ENCODE results near the gene CBLN1. TPM values are rescaled to one million over a fixed set of nuclear protein-coding genes. Genes with fewer than 3 reads are reported as not detected.
A peak's percentile ranks its signal among the peaks of the same experiment; 100 is the strongest.

The CBLN1 gene
- total RNA-seq, 2 experiments from 2014 or later: not detected

DNA sequence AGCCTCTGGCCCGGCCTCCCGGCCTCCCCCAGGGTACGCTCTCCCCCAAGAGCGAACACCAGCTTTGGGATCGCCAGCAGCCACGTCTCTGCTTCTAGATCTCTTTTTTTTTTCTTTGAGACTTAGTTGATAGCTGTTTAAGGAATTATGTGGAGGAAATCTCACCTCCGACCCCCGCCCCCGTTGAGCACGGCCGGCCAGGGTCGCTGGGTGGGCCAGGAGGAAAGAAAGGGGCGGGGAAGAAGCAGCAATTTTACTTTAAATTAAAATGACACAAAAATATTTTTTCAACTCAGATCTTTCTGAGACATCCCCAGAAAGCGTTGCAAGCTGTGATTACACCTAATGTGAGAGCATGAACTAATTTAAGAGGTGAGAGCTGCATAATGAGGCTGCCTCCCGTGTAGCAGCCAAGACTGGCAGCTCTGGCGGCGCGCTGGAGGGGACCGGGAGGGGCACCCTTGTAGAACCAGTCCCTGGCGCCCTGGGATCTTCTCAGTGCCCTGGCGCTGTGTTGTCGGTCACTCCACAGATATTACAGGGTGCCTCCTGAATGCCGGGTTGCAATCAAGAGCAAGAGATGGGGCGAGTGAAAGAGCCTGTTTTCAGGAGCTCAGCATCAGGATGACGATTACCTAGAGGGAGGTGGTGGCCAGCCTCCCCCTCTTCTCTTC is 1.9 kb upstream of the CBLN1 start:
- ChIA-PET CTCF (no interaction called here), POLR2A (no interaction called here)
- no peak overlapping the region for H3K27ac Mint-ChIP-seq
- H3K9me3 Mint-ChIP-seq (ENCODE audit: insufficient read depth): no peaks in the 10 kb centered on the region
- DNase-seq (no peak), ATAC-seq (no peak)
- peaks cover 4% of the 10 kb centered on the region for H3K36me3 Mint-ChIP-seq (ENCODE audit: low read depth)
- H3K4me1 Mint-ChIP-seq (ENCODE audit: low read depth): peaks cover 5% of the 10 kb centered on the region
- no peak overlapping the region for H3K4me3 Mint-ChIP-seq
- H3K27me3 Mint-ChIP-seq (ENCODE audit: low read depth): peaks cover 56% of the 10 kb centered on the region

DNA sequence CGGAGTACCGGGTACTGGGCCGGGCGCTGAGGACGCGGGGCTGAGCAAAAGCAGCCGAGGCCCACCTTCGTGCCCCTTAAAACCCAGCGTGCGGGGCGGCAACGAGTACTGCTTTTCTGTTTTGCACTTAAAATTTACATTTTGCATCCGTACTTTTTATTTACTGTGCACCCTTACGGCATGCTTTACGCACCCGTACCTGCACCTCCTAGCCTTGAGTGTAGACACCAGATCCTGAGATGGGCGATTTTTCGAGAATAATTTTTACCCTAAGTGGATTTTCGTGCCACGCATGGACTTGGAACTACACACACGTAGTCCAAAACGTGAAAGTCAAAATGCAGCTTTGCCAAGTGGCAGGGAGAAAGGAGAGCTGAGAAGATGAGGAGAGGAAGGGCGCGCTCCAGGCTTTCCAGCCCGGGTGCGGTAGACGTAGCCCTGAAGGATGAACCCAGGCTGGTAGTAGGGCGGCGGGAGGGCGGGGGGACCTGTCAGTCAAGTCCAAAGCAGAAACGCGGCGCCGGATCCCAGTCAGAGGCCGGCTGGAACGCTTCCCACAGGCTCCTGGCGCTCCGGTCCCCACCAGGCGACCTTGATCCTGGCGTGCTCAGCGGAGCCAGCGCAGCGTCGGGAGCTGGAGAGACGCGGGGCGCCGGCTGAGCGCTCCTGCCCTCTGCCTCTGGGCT is 1.2 kb upstream of the CBLN1 start:
- Mint-ChIP-seq H3K9me3 (ENCODE audit: insufficient read depth) (no peaks in the 10 kb centered on the region), H3K36me3 (ENCODE audit: low read depth) (peaks cover 4% of the 10 kb centered on the region), H3K4me1 (ENCODE audit: low read depth) (peaks cover 5% of the 10 kb centered on the region), H3K27ac (peak overlapping the region; percentile 3), H3K27me3 (ENCODE audit: low read depth) (peaks cover 61% of the 10 kb centered on the region), H3K4me3 (peak overlapping the region; percentile 52)
- ATAC-seq (no peak), DNase-seq (no peak)
- CTCF ChIA-PET: no interaction called here
- POLR2A ChIA-PET: no interaction called here

DNA sequence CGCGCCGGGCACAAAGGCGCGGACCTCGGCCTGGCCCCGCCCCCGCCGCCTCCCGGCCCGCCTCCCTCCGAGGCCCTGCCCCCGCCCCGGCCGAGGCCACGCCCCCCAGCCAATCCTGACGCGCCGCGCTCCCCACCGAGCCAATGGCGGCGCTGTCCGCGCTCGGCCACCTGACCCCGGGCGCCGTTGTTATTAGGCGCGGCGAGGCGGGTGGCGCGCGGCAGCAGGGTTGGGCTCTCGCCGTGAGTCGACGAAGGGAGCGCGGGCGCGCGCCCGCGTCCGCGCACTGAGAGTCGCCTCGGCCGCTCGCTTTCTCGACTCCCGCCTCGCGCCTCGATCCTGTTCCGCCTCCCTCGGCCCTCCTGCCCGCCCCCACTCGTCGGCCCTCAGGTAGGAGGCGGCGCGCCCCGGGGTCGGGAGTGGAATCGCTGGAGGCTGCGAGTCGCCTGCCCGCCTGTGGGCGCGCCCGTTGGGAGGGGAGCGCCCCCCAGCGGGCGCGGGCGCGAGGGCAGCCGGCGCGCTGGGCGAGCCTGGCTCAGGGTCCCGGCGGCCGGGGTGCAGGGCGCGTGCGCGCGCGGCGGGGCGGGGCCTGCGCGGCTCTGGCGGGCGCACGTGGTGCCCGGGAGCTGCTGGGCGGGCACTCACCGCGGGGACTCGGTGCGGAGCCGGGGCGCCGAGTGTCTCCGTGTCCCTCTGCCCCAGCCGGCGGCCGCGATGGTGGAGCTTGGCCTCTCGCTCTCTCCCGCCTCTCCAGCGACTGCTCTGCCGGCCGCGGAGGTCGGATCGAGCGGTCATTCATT is 405 bp upstream of the CBLN1 start:
- Mint-ChIP-seq H3K27ac (peak overlapping the region; percentile 3), H3K9me3 (ENCODE audit: insufficient read depth) (no peaks in the 10 kb centered on the region)
- CTCF ChIA-PET: no interaction called here

DNA sequence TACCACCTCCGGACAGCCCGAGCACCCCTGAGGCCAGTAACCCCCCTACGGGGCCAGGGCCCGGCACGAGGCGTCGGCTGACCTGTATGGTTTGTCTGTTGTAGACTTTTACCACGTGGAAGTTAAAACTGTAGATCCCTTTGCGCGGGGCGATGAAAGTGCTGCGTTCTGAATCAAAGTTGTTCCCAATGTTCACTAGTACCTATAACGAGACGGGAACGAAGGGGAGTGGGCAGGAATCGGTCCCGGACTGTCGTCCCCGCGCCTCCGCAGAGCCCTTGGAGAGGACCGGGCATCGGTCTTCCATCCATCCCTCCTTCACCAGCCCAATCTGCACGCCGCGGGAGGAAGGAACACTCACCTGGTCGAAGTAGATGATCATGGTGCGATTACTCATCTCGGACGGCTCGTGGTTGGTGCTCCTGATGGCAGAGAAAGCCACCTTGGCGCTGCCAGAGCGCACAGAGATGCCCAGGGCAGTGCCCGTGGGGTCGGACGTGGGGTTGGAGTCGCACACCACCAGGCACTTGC is 732 bp downstream of the CBLN1 start:
- CTCF ChIA-PET: no interaction called here
- DNase-seq (no peak), ATAC-seq (no peak)
- peaks cover 4% of the 10 kb centered on the region for H3K36me3 Mint-ChIP-seq (ENCODE audit: low read depth)
- POLR2A ChIA-PET: no interaction called here
- no peak overlapping the region for H3K27ac Mint-ChIP-seq
- H3K9me3 Mint-ChIP-seq (ENCODE audit: insufficient read depth): no peaks in the 10 kb centered on the region
- peaks cover 71% of the 10 kb centered on the region for H3K27me3 Mint-ChIP-seq (ENCODE audit: low read depth)
- H3K4me1 Mint-ChIP-seq (ENCODE audit: low read depth): peaks cover 5% of the 10 kb centered on the region
- peak overlapping the region; percentile 46 for H3K4me3 Mint-ChIP-seq

More for the DNA sequence above, 405 bp upstream of the CBLN1 start:
- H3K27me3 Mint-ChIP-seq (ENCODE audit: low read depth): peaks cover 66% of the 10 kb centered on the region
- peaks cover 5% of the 10 kb centered on the region for H3K4me1 Mint-ChIP-seq (ENCODE audit: low read depth)
- H3K4me3 Mint-ChIP-seq: peak overlapping the region; percentile 52
- ATAC-seq (peak; percentile 78), DNase-seq (peak; percentile 61)
- POLR2A ChIA-PET: no interaction called here
- H3K36me3 Mint-ChIP-seq (ENCODE audit: low read depth): peaks cover 4% of the 10 kb centered on the region

DNA sequence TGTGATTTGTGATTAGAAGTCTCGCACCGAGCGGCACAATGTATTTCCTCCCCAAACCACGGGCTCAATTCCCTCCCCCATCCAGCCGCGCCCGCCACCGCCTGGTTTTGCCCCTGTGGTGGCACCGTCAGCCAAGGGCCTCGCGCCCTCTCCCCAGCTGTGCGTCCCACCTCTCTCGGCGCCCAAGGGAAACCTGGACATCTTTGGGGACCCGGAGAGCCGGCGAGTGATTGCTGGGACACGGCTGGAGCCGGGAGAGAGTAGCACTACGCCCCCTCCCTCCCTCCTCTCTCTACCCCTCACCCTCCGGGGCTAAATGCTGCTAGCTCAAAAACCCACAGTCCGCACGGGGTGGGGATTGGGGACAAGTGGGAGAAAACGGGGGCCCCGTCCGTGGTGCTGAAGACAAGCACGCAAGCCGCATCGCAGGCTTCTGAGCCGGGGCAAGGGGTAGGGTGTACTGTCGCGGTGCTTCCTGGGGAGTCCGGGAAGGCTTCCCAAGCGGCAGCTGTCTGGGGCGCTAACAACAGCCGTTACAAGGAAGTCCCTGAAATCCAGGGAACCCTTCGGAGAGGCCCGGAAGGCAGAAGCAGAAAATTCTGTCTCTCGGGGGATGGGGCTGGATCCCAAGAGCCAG is 1.4 kb downstream of the CBLN1 start:
- POLR2A ChIA-PET: no interaction called here
- ATAC-seq (no peak), DNase-seq (no peak)
- Mint-ChIP-seq H3K9me3 (ENCODE audit: insufficient read depth) (no peaks in the 10 kb centered on the region), H3K27ac (no peak overlapping the region), H3K36me3 (ENCODE audit: low read depth) (peaks cover 4% of the 10 kb centered on the region), H3K4me3 (no peak overlapping the region), H3K27me3 (ENCODE audit: low read depth) (peaks cover 74% of the 10 kb centered on the region), H3K4me1 (ENCODE audit: low read depth) (peaks cover 5% of the 10 kb centered on the region)
- CTCF ChIA-PET: no interaction called here

DNA sequence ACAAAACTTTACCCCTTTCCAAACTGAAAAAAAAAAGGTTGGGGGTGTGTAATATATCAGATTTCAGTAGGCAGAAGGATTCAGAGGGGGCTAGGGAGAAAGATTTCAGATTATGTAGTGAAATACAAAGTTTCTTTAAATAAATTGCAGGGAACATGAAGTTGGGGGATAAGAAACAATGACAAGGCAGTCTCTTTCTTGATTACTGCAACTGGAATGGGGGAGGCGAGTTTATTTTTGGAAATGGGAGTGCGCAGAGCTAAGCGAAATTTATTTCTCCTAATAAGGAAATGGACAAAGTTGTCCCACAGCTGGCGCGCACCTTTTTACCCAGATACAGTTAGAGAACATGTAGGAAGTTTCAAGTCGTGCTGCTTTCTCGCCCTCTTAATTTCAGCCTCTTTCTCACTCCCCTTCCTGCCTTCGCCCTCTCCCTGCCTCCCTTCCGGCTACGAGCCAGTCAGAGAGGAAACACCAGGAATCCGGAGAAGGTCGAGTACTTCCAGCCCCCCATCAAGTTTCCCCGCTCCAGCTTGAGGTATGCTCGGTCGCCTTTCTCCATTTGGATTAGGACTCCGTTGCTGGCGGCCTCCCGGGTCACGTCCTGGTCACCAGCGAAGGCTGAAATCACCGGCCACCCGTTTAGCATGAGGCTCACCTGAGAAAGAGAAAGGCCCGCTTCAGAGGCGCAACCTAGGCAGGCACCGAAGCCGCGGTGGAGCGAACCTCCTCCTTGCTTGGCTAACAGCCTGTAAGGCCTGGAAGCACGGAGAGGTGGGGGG is 2.5 kb downstream of the CBLN1 start:
- no peak overlapping the region for H3K27ac Mint-ChIP-seq
- H3K9me3 Mint-ChIP-seq (ENCODE audit: insufficient read depth): no peaks in the 10 kb centered on the region
- ChIA-PET POLR2A (interaction anchor here (0.6 kb wide), 1 partner anchor 1234 kb away, joined by 3 read pairs; no protein-coding TSS in a partner anchor), CTCF (no interaction called here)
- peaks cover 5% of the 10 kb centered on the region for H3K4me1 Mint-ChIP-seq (ENCODE audit: low read depth)
- no peak overlapping the region for H3K4me3 Mint-ChIP-seq
- ATAC-seq (no peak), DNase-seq (no peak)
- peaks cover 4% of the 10 kb centered on the region for H3K36me3 Mint-ChIP-seq (ENCODE audit: low read depth)
- peaks cover 74% of the 10 kb centered on the region for H3K27me3 Mint-ChIP-seq (ENCODE audit: low read depth)

DNA sequence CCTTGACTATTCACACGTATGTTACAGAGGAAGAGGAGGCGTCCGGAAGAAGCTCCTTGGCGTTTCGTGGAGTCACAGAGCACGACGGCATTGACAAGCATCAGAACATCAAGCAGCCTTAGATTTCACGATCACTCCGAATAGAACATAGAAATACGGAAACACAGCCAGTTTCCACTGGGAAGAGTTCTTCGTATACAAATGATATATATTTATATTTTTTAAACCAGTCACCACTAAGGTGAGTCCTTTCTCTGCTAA is 3.1 kb downstream of the CBLN1 start:
- Mint-ChIP-seq H3K9me3 (ENCODE audit: insufficient read depth) (no peaks in the 10 kb centered on the region), H3K4me3 (no peak overlapping the region), H3K4me1 (ENCODE audit: low read depth) (peaks cover 5% of the 10 kb centered on the region), H3K27ac (no peak overlapping the region), H3K36me3 (ENCODE audit: low read depth) (peaks cover 4% of the 10 kb centered on the region), H3K27me3 (ENCODE audit: low read depth) (peaks cover 75% of the 10 kb centered on the region)
- ATAC-seq: no peak
- ChIA-PET CTCF (no interaction called here), POLR2A (interaction anchor here (0.6 kb wide), 1 partner anchor 1235 kb away, joined by 3 read pairs; no protein-coding TSS in a partner anchor)
- no peak for DNase-seq

DNA sequence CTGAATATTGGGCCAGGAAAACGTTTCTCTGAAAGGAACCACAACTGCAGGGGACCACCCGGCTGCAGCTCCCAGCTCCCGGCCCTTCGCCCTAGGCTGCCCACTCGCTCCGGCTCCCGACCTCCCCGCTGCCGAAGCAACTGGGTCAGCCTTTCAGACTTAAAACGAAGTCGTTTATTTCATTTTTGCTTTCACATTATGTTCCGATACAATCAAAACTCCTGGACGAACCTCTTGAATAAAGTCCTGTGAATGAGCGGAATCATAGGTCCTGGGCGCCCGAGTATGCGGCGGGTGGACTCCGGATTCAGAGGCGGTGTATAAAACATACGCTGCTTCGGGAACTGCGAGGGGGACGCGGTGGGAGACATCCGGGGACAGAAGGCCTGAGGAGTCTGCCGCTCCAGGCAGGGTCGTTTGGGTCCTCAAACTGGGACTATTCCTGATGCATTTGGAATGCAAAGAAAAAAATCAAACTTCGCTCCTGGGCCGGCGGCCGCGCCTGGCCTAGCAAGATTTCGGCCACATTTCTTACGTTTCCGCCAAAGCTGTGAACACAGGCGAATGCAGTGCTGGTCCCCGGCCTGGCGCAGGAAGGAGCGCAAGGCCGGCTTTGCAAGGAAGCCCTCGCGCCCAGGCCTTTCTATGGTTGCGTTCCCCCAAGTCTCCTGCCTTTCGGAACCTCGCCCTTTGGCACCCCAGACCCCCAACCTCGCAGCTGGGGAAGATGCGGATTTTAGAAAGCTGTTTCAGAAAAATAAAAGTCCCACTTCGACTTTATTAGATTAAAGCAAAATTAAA is 3.7 kb downstream of the CBLN1 start:
- ChIA-PET CTCF (no interaction called here), POLR2A (interaction anchor here (0.6 kb wide), 1 partner anchor 1235 kb away, joined by 3 read pairs; no protein-coding TSS in a partner anchor)
- ATAC-seq (no peak), DNase-seq (no peak)
- H3K4me1 Mint-ChIP-seq (ENCODE audit: low read depth): peaks cover 5% of the 10 kb centered on the region
- no peak overlapping the region for H3K27ac Mint-ChIP-seq
- no peaks in the 10 kb centered on the region for H3K9me3 Mint-ChIP-seq (ENCODE audit: insufficient read depth)
- H3K4me3 Mint-ChIP-seq: no peak overlapping the region
- peaks cover 4% of the 10 kb centered on the region for H3K36me3 Mint-ChIP-seq (ENCODE audit: low read depth)
- peaks cover 80% of the 10 kb centered on the region for H3K27me3 Mint-ChIP-seq (ENCODE audit: low read depth)

DNA sequence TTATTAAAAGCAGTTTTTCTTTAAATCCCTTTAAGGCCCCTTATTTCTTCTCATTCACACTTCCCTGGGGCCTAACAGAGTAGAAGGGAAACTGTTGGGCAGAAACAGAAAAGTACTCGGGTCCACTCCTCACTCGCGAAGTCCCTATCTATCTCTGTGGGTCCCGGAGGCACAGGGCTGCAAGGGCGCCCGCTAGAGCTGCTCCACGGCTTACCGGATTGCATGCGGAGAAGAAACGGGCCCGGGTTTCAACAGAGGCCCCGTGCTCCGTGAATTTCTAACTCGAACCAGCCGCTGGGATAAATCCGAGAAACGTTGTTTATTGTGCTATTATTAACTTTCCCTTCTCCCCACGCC is 4.3 kb downstream of the CBLN1 start:
- Mint-ChIP-seq H3K27ac (no peak overlapping the region), H3K27me3 (ENCODE audit: low read depth) (peaks cover 74% of the 10 kb centered on the region), H3K36me3 (ENCODE audit: low read depth) (peaks cover 2% of the 10 kb centered on the region), H3K4me3 (no peak overlapping the region), H3K4me1 (ENCODE audit: low read depth) (peaks cover under 1% of the 10 kb centered on the region), H3K9me3 (ENCODE audit: insufficient read depth) (no peaks in the 10 kb centered on the region)
- ChIA-PET POLR2A (no interaction called here), CTCF (no interaction called here)
- ATAC-seq: no peak
- no peak for DNase-seq

DNA sequence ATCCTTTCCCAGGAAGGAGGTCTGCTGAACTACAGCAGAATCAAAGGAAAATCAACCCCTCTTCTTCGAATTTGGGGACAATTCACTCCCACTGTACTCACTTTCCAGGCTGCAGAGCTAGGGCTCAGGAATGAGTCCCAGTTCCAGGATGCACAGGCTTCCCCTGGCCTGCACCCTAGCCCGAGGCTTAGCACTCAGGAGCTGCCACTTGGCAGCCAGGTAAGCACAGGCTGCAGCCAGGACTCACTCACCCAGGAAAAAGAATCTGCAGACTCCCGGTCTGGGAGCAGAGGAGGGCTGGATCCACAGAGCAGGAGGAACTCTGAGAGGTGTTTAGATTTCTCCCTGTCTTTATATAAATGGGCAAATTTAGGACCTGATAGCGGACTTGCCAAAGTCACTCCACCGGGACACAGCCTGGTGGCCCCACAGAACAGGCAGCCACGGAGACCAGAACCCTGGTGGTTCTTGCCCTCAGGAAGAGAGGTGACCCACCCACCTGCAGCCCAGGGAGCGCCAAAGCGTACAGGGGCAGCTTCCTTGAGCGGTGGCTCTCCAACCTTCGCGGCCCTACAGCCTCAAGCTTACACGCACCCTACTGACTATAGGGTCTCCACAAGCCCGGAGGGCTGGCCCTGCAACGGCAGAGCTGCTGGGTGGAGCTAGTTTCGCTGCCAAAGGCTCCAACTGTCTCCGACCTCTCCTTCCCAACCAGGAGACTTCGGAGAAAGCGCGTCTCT is 4.8 kb downstream of the CBLN1 start:
- POLR2A ChIA-PET: no interaction called here
- Mint-ChIP-seq H3K27me3 (ENCODE audit: low read depth) (peaks cover 74% of the 10 kb centered on the region), H3K4me1 (ENCODE audit: low read depth) (no peaks in the 10 kb centered on the region), H3K36me3 (ENCODE audit: low read depth) (peaks cover 2% of the 10 kb centered on the region), H3K9me3 (ENCODE audit: insufficient read depth) (no peaks in the 10 kb centered on the region), H3K4me3 (no peak overlapping the region), H3K27ac (no peak overlapping the region)
- DNase-seq (no peak), ATAC-seq (no peak)
- CTCF ChIA-PET: no interaction called here

Data from activated CD8-positive, alpha-beta T cell treated with anti-CD3 and anti-CD28 coated beads, Interleukin-2, amount 10 ng/mL, durations not matched to agents 7 days and 5 days (primary cell).